Fibroblast of skin of left quadriceps (primary cell): Measurements from ENCODE around the gene RHOU.
"Not testable (repeated sequence)": the region's sequence is repeated elsewhere in the genome, so short reads cannot be mapped to it uniquely, and the experiment has no call there.

Experiments used
- DNase-seq, 2 experiments: peaks; one replicate each; pipeline ENCODE4 v3.0.0-alpha.2; 2013; ENCODE audit warnings: low read depth in 2 of 2

RHOU gene

GRCh38 chr1:228758447-228758846 is 23.2 kb downstream of the RHOU start:
- no peak for DNase-seq

- no peak for DNase-seq
Measured at GRCh38 chr1:228760979-228761378, 25.7 kb downstream of the RHOU start.

- DNase-seq = no peak
Measured at GRCh38 chr1:228763561-228763960, 28.3 kb downstream of the RHOU start.

DNA sequence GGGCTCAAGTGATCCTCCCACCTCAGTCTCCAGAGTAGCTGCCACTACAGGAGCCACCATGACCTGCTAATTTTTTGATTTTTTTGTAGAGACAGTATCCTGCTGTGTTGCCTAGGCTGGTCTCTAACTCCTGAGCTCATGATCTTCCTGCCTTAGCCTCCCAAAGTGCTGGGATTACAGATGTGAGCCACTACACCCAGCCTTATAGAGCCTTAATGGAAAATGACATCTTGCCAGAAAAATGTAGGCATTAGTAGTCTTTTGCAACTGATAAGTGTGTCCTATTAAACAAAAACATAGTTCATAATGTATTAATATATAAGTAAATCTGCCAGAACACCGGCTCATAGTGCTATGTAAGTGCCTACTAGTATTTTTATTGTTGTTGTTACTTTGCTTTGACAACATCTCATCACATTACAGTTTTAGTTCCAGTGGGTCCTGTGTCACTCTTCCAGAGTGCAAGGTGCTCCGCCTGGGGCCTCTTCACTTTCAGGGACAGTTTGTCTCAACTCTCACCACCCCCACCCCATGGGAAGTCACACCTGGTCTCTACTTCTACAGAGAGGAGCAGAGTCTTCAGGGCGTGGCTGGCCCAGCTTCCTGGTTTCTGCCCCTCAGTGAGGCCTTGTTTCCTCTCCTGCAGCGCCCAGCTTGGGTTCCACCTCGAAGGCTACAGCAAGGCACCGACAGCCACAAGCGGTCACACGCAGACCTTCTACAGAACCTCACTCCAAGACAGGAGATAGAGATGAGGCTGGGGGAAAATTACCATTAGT is 30.1 kb downstream of the RHOU start:
- DNase-seq = no peak

GRCh38 chr1:228766788-228767187 is 31.5 kb downstream of the RHOU start:
- DNase-seq = no peak

- DNase-seq = no peak
Measured at GRCh38 chr1:228767636-228768354, 32.5 kb downstream of the RHOU start.

DNA sequence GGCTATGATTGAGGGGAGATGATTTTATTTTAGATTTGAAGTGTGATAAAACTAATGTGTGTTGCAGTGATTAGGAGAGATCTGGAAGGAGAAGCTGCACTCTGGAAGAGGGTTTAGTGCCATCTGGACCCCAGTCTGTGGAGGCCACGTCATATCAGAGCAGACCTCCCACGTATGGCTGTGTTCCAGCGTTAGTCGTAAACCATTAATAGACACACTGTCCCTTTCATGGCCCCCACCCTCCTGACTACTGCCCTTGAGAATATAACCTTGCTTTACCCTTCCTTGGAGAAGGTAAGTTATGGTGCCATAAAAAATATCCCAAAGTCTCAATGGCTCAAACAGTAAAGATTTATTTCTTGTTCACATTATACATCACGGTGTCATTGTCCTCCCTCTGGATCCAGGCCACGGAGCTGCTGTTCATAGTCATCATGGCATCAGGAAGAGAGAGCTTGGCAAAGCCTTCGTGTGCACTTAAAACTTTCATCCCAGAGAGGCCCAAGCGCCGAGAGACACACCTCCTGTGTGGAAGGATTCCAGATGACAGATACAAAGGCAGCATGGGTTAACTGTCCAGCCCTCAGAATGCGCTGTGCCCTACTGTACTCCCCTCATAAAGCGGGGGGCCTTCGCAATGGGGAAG is 33.2 kb downstream of the RHOU start:
- no peak for DNase-seq

- DNase-seq = no peak
Measured at GRCh38 chr1:228770779-228771223, 35.5 kb downstream of the RHOU start.

DNA sequence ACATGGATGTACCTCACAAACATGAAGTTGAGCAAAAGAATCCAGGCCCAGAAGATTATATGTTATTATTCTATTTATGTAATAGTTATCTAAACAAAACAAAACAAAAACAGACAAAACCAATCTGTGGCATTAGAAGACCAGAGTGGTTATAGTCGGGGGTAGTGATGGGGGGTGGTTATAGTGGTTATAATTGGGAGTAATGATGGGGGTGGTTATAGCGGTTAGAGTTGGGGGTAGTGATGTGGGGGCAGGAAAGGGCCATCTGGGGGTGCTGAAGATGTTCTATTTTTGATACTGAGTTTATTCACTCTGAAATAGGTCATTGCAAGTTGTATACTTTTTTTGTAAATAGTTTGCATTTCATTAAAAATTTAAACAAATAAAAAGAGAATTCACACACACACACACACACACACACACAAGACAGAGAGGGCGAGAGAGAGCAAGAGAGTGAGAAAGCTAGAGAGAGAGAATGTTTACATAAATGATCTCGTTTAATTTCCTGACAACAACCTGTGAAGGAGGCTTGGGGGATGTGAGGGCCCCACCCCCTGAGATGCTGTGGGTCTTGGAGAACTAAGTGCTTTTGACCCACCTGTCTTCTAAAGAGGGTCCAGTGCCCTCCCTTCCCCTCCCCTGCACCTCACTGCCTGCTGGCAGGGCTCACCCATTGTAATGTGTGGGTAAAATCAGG is 37.4 kb downstream of the RHOU start:
- no peak for DNase-seq

DNA sequence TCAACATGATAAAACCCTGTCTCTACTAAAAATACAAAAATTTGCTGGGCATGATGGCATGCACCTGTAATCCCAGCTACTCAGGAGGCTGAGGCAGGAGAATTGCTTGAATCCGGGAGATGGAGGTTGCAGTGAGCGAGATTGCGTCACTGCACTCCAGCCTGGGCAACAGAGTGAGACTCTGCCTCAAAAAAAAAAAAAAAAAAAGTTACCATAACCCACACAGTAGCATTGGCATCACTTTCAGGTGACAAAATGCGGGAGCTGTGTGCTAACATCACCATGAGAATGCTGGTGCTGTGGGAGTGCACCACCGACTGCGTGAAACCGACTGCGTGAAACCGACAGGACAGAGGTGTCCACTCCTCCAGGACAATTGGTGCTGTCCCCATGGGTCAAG is 40.7 kb downstream of the RHOU start:
- DNase-seq = not testable (repeated sequence)

GRCh38 chr1:228776449-228776848 is 41.2 kb downstream of the RHOU start:
- DNase-seq = no peak

DNA sequence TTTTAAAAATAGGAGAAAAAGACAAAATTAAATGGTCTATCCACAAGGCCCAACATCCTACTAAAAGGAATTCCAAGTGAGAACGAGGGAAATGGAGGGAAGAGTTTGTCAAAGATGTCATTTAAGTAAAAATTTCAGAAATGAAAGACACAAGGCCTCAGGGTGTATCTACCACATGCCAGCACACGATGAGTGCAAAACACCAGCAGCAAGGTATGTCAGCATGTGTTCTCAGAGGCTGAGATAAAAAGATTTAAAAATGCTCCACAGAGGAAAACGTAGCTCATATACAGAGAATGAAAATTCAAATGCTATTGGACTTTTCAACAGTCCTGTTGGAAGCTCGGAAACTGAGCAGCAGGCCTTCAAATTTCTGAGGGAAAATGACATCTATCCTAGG is 42.0 kb downstream of the RHOU start:
- no peak for DNase-seq

- DNase-seq = no peak
Measured at GRCh38 chr1:228778026-228778425, 42.7 kb downstream of the RHOU start.

DNA sequence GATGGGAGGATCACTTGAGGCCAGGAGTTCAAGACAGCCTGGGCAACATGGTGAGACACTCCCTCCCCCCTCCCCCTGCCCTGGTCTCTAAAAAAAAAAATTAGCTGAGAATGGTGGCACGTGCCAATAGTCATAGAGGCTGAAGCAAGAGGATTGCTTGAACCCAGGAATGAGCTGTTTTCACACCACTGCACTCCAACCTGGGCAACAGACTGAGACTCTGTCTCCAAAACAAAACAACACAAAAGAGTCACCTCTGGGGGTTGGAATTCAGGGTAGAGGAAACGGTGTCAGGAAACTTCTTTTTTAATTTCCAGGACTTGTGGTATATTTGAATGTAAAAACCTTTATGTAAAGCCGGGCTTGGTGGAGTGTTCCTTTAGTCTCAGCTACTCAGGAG is 43.2 kb downstream of the RHOU start:
- no peak for DNase-seq

DNA sequence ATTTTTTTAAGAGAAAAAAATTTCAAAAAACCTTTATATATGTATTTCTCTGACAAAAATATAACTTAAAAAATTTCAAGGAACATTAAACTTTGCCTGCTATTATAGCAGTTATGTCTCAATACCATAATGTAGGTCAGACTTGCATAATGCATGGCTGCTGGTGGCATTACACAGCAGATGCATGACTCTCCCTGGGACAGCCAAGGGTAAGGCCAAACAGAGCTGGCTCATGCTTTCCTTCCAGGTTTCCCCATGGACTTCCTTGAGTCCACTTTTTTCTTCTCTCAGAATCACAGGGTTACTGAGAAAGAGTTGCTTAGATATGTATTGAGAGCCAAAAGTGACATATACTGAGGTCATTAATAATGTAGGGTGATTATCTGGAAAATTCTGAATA is 43.7 kb downstream of the RHOU start:
- DNase-seq = no peak

- DNase-seq = peak; percentile 69 to 74
Measured at GRCh38 chr1:228781161-228781808, 46.0 kb downstream of the RHOU start.

GRCh38 chr1:228781809-228782661 is 46.8 kb downstream of the RHOU start:
- no peak for DNase-seq

GRCh38 chr1:228782662-228783417 is 47.6 kb downstream of the RHOU start:
- DNase-seq = no peak

DNA sequence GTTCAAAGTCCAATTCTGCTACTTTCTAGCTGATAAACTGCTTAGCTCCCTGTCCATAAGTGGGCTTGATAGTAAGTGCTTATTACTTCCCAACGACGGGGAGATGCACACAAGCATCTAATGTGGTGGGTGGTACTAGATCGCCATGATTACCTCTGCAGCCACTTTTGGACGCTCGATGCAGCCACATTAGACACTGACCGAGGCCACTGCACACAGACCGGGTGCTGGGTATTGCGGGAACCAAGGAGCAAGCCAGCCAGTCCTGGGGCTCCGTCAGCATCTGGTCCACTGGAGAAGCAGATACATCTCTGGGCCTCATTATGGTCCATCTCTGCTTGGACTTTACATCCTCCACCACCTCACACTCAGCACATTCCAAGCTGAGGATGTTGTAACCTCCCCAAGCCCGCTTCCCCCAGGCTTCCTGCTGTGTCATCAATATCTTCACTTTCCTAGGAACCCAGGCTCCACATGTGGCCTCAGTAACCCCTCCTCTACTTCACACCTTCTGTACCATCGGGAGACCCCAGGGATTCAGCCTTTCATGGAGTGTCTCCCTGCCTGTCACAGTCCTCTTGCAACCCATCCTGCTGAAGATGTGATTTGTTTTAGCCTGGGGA is 48.2 kb downstream of the RHOU start:
- DNase-seq = no peak
